Measurements from ENCODE around the gene LIN7C.

- no peak for TF ChIP-seq REST (IDR thresholded peaks at IDR 0.05; ENCODE audit: borderline replicate concordance)
- no peak for TF ChIP-seq TAF1 (IDR thresholded peaks at IDR 0.05; ENCODE audit: low read depth)
- no peak for TF ChIP-seq CTCF (IDR thresholded peaks at IDR 0.05; ENCODE audit: poor library complexity, severe bottlenecking)
- no peak for TF ChIP-seq POLR2AphosphoS5 (IDR thresholded peaks at IDR 0.05)
- TF ChIP-seq SMC3 (conservative IDR thresholded peaks at IDR 0.05; ENCODE audit: poor library complexity): no peak
- no peak for TF ChIP-seq EZH2 (IDR thresholded peaks at IDR 0.05; ENCODE audit: borderline replicate concordance, insufficient read depth, low read length, poor library complexity, severe bottlenecking)
- no peak for TF ChIP-seq RAD21 (conservative IDR thresholded peaks at IDR 0.05)
- no peak for TF ChIP-seq EP300 (conservative IDR thresholded peaks at IDR 0.05; ENCODE audit: poor library complexity, severe bottlenecking)
These were observed 35.2 kb upstream of the LIN7C start for GRCh38 chr11:27541790-27542189.
